ENCODE measurements around the gene CCDC183.
"Not testable (repeated sequence)": the region's sequence is repeated elsewhere in the genome, so short reads cannot be mapped to it uniquely, and the experiment has no call there.

CCDC183 gene

GRCh38 chr9:136803009-136803550 lies 6.9 kb downstream of the CCDC183 start:
- not testable (repeated sequence) for DNase-seq

- no peak for DNase-seq
These were observed 7.7 kb downstream of the CCDC183 start for GRCh38 chr9:136803551-136804508.

- DNase-seq: no peak
These were observed 8.5 kb downstream of the CCDC183 start for GRCh38 chr9:136804509-136805206.

GRCh38 chr9:136805207-136805740 lies 9.1 kb downstream of the CCDC183 start:
- no peak for DNase-seq

- no peak for DNase-seq
These were observed 9.9 kb downstream of the CCDC183 start for GRCh38 chr9:136806067-136806466.

GRCh38 chr9:136806631-136807201 lies 10.6 kb downstream of the CCDC183 start:
- no peak for DNase-seq

- peak; percentile 82 to 83 for DNase-seq
These were observed 11.3 kb downstream of the CCDC183 start, which contains the start of gene RABL6 for GRCh38 chr9:136807281-136808074. TSS of gene RABL6 (plus strand) at chr9:136807948. CDS start at chr9:136808197, 249 bp downstream.

- DNase-seq: peak; percentile 50 to 55
These were observed 12.1 kb downstream of the CCDC183 start for GRCh38 chr9:136808075-136808805.

GRCh38 chr9:136808806-136809158 lies 12.6 kb downstream of the CCDC183 start:
- DNase-seq: no peak

GRCh38 chr9:136814725-136815421 lies 18.7 kb downstream of the CCDC183 start:
- DNase-seq: no peak

GRCh38 chr9:136815422-136815782 lies 19.3 kb downstream of the CCDC183 start:
- DNase-seq: no peak

GRCh38 chr9:136820971-136821825 lies 25.1 kb downstream of the CCDC183 start:
- DNase-seq: no peak

GRCh38 chr9:136821826-136822544 lies 25.8 kb downstream of the CCDC183 start:
- no peak for DNase-seq

- no peak for DNase-seq
These were observed 27.3 kb downstream of the CCDC183 start for GRCh38 chr9:136823136-136824046.

- DNase-seq: no peak
These were observed 28.5 kb downstream of the CCDC183 start for GRCh38 chr9:136824496-136825225.

- no peak for DNase-seq
These were observed 29.4 kb downstream of the CCDC183 start for GRCh38 chr9:136825295-136826187.
